GM15510 (cell line): ENCODE results near the gene KRTAP29-1.
"Not testable (repeated sequence)": the region's sequence is repeated elsewhere in the genome, so short reads cannot be mapped to it uniquely, and the experiment has no call there.

Experiments
- POLR2A ChIP-seq: IDR thresholded peaks from 3 replicates; pipeline ENCODE4 v1.6.1; 2011; ENCODE audit warnings: borderline replicate concordance; ENCODE audit not compliant: insufficient read length; ENCODE audit errors: extremely low read depth

KRTAP29-1 gene

DNA sequence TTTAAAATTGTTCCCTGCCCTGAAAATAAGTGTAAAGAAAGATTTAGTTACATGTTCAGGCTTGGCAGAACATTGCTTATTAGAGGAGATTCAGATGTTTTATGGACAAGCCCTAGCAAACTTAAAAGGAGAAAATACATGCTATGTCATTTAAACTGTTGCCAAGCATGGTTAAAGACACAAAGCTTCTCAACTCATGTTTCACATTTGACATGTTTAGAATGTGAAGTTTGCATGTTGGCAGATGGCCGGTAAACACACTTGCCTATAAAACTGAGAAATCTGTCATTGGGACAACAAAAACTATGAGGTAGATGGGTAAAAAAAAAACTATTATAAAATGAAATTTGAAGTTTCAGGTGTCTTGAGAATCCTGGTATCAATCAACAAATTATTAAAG is 5.8 kb downstream of the KRTAP29-1 start:
- TF ChIP-seq POLR2A, result no peak

DNA sequence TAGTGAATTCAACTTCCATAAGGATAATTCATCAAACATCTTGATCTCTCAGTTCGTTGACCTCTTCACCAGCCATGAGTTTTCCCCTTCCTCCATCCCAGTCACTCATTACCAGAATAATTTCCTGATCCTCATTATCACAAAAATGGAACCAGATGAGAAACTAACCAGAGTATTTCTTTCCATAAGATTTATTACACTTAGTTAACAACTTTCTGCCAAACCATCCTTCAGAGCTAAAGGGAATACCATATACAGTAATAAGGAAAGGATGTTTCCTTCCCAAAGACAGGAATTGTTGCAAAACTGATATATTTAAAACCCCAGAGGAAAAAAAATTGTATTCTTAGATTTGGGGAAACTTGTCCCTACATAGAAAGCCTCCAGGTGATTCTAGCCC is 8.6 kb downstream of the KRTAP29-1 start:
- TF ChIP-seq POLR2A, result no peak

DNA sequence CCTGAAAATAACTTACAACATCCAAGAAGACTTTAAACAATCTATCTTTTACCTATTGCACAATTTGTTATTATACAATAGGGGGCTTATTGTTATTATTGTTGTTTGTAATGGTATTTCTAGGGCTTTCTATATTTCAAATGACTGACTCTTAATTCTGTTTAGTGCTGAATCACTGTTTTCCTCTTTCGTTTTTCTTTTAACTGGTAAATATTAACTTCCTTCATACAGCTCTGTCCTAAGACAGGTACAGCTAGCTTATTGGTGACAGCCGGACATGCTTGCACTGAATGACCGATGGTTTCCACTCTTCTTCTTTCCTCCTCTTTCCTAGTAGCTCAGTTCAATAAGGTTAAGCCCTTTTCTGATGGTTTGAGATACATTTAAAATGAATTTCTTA is 15.6 kb downstream of the KRTAP29-1 start:
- TF ChIP-seq POLR2A, result no peak

DNA sequence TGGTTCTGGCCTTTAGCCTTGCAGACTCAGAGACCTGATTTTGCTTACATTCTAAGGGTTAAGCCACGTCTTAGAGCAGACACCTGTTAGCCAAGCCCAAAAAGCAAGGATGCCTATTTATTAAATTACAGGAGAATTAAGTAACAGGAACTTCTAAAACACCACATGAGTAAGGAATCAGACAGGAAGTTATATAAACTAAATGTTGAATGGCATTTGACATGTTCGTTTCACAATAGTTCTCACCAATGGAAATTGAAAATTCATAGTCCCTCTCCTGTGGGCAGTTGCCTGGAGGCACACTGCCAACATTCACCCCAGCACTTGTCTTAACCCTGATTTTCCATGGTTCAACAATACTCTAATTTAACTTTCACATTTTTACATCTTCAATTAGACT is 18.1 kb downstream of the KRTAP29-1 start:
- no peak for TF ChIP-seq POLR2A

DNA sequence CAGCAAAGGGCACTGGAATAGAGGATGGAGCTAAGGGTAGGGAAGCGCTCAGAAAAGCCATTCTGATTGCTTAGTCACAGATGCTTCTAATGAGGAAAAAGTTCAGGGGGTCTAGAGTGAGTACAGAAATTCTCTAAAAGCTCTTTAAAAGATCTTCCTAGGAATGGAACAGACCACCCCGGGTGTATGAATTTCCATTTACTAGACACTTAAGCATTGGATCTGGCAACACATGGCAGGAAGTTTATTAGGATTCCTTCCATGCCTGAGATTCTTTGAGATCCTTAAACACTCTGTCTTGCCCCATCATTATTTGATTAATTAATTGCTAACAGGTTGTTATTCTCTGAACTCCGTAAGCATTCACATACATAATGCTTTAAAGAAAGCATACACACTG is 18.6 kb downstream of the KRTAP29-1 start:
- no peak for TF ChIP-seq POLR2A

DNA sequence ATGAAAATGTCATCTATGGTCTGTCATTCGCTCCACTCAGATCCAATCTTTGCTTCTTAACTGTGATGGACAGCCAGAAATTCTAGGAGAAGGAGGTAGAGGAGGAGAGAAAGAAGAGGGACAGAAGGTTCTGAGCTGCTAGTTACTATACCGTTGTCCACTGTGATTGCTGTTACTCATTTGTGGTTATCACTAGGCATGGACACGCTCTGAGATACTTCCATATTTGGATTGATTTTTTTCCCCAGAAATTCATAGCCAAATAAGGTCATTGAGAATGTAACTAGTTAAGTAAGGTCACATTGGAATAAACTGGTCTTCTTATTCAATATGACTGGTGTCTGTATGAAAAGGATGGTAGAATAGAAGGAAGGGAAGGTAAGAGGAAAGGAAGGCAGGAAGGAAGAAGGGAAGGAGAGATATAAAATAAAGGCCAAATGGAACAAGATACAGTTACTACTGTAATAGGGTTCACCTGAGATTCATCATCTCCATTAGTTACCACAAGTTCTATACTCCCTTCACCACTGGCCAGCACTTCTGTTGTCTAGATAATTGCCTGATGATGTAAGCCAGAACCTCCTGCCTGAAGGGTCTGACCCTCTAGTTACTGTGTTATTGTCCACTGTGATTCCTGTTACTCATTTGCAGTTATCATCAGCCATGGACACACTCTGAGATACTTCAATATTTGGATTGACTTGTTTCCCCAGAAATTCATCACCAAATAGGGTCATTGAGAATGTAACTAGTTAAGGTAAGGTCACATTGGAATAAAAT is 24.3 kb downstream of the KRTAP29-1 start:
- no peak for TF ChIP-seq POLR2A

DNA sequence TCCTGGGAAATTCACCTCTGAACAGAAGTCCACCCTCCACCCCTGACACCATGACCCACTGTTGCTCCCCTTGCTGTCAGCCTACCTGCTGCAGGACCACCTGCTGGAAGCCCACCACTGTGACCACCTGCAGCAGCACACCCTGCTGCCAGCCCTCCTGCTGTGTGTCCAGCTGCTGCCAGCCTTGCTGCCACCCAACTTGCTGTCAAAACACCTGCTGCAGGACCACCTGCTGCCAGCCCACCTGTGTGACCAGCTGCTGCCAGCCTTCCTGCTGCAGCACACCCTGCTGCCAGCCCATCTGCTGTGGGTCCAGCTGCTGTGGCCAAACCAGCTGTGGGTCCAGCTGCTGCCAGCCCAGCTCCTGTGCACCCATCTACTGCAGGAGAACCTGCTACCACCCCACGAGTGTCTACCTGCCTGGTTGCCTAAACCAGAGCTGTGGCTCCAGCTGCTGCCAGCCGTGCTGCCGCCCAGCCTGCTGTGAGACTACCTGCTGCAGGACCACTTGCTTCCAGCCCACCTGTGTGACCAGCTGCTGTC is 26.9 kb downstream of the KRTAP29-1 start, which contains the start of gene KRTAP9-7:
Gene KRTAP9-7 (plus strand): TSS at position 51 of the 543 bp plus-strand sequence. CDS start 0 bp downstream, at position 51.
- not testable (repeated sequence) for TF ChIP-seq POLR2A

DNA sequence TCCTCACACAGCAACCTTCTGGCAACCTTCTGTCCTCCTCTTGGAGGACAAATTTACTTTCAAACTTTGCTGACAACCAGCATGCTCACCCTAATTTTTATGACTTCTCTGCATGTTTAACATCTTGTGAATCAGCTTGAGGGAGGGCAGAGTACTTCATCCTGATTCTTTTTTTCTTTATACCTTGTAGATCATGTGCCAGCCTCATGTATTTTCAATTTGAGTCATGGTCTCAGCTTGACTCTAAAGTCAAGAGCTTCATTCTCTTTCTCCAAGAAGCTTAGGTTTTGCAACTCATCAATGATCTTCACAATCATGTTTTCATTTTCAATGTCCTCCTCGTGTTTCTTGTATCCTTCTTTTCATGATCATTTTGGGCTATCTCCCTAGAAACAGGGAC is 30.8 kb downstream of the KRTAP29-1 start:
- no peak for TF ChIP-seq POLR2A

DNA sequence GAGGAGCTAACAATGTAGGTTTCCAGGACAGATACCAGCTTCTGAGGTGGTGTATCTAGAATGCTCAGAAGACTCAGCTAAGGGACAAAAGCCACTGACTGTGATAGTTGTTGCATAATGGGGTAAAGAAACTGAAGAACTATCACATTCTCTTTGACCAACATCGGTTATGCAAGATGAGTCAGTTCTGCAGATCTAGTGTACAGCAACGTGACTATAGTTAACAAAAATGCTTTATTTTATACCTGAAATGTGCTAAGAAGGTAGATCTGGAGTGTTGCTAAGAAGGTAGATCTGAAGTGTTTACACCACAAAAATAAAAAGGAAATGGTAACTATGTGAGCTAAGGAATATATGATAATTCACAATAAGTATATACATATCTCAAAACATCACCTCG is 34.9 kb downstream of the KRTAP29-1 start:
- no peak for TF ChIP-seq POLR2A

DNA sequence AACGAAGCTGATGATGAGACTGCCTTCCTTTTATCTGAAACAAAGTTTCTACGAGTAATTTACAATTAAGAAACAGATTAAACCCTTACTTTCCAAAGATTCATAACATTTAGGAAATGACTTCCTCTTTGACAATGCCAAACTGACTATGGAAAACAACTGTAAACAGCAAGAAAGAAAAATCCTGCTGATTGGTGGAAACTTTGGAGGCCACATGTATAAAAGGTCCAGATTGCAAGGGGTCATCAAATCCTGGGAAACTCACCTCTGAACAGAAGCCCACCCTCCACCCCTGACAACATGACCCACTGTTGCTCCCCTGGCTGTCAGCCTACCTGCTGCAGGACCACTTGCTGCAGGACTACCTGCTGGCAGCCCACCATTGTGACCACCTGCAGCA is 37.6 kb downstream of the KRTAP29-1 start, which contains the start of gene KRTAP9-6:
Gene KRTAP9-6 (plus strand): TSS at position 301 of the 400 bp plus-strand sequence. CDS start 0 bp downstream, at position 301.
- TF ChIP-seq POLR2A, result no peak

DNA sequence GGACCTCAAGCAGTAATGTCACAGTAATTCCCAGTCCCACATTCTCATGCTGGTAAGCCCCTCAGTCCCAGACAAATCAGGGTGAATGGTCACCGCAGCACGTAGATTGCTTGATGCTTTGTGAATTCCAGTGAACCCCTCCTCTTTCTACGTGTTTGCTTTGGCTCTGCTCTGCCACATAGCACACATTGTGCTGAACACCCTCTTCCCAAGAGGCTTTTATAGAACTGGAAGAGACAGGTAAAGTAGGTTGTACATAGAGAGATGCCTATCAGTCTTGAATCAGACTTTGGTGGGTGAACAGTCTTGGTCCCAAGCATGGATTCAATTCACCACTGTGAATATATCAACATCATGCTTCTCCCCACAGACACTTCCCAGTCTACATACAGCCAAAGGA is 38.1 kb downstream of the KRTAP29-1 start:
- TF ChIP-seq POLR2A, result no peak

DNA sequence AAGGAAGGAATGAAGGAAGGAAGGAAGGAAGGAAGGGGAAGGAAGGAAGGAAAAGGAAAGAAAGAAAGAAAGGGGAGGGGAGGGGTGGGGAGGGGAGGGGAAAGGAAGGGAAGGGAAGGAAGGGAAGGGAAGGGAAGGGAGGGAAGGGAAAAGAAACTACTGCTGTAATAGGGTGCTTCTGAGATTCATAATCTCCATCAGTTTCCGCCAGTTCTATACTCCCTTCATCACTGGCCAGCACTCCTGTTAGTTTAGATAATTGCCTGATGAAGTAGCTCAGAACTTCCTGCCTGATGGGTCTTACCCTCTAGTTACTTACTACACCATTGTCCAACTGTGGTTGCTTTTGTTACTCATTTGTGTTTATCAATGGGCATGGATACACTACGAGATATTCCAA is 39.4 kb downstream of the KRTAP29-1 start:
- TF ChIP-seq POLR2A, result no peak

DNA sequence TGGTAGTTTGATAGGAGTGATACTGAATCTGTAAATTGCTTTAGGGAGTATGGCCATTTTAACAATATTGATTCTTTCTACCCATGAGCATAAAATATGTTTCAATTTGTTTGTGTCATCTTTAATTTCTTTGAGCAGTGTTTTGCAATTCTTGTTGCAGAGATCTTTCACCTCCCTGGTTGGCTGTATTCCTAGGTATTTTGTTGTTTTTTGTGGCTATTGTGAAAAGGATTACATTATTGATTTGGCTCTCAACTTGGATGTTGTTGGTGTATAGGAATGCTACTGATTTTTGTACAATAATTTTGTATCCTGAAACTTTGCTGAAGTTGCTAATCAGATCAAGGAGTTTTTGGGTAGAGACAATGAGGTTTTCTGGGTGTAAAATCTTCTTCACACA is 44.2 kb downstream of the KRTAP29-1 start:
- no peak for TF ChIP-seq POLR2A

DNA sequence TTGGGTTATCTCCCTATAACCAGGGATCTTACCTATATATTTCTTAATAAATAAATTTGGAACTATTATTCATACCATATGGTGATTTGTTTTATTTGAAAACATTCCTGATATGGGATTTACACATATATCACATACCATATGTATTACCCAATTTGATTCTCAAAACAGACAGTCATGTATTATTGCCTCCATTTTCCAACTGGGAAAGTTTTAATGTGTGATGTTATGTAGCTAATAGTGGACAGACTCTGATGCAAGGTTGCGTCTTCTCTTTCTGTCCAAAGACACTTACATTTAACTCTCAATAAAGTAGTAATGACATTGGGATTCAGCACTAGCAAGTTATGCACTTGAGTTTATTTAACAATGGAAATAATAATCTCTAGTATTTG is 46.4 kb downstream of the KRTAP29-1 start:
- TF ChIP-seq POLR2A, result no peak

DNA sequence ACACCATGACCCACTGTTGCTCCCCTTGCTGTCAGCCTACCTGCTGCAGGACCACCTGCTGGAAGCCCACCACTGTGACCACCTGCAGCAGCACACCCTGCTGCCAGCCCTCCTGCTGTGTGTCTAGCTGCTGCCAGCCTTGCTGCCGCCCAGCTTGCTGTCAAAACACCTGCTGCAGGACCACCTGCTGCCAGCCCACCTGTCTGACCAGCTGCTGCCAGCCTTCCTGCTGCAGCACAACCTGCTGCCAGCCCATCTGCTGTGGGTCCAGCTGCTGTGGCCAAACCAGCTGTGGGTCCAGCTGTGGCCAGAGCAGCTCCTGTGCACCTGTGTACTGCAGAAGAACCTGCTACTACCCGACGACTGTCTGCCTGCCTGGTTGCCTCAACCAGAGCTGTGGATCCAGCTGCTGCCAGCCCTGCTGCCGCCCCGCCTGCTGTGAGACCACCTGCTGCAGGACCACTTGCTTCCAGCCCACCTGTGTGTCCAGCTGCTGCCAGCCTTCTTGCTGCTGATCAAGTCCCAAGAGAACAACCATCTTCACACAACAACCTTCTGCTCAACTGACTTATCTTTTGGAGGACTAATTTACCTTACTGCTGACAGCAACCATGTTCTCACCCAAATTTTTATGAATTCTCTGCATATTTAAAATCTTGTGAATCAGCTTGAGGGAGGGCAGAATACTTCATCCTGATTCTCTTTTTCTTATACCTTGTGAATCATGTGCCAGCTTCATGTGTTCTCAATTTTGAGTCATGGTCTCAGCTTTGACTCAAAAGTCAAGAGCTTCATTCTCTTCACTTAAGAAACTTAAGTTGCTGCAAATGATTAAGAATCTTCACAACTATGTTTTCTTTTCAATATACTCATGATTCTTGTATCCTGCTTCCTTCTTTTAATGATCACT is 47.0 kb downstream of the KRTAP29-1 start, which contains the start of gene KRTAP9-9:
Gene KRTAP9-9 (plus strand): TSS at position 4 of the 910 bp plus-strand sequence.
- not testable (repeated sequence) for TF ChIP-seq POLR2A
